SK-N-SH treated with all-trans-retinoic acid at 6 μM for 48 hours (cell line): ENCODE measurements around the gene BATF2.

Experiments
- ATAC-seq: fragments of 200-7000 bp; cut with Tn5 transposase; 3 replicates; pipeline ENCODE4 v1.9.1; 2020; ENCODE audit warnings: mild to moderate bottlenecking, moderate library complexity
- ARNTL ChIP-seq: fragments of 450-650 bp; formaldehyde crosslinking; IDR thresholded peaks from 2 replicates; pipeline ENCODE4 v1.5.0; 2020; ENCODE audit warnings: low read depth, mild to moderate bottlenecking, moderate library complexity, borderline replicate concordance
- BACH2 ChIP-seq: fragments of 250-450 bp; sonication (Bioruptor Pico); IDR thresholded peaks from 2 replicates; pipeline ENCODE4 v1.9.0; 2021; ENCODE audit warnings: mild to moderate bottlenecking, borderline replicate concordance
- CSDC2 ChIP-seq: fragments of 250-450 bp; sonication (Bioruptor Pico); IDR thresholded peaks from 2 replicates; pipeline ENCODE4 v1.5.0; 2020; ENCODE audit warnings: mild to moderate bottlenecking, moderate library complexity
- ESRRG ChIP-seq: fragments of 250-450 bp; sonication (Bioruptor Pico); IDR thresholded peaks from 2 replicates; pipeline ENCODE4 v1.6.1; 2021; ENCODE audit warnings: mild to moderate bottlenecking
- GLIS3 ChIP-seq: fragments of 250-450 bp; sonication (Bioruptor Pico); IDR thresholded peaks from 2 replicates; pipeline ENCODE4 v1.5.0; 2020; ENCODE audit warnings: mild to moderate bottlenecking, moderate library complexity
- ISL1 ChIP-seq: fragments of 250-450 bp; sonication (Bioruptor Pico); IDR thresholded peaks from 2 replicates; pipeline ENCODE4 v2.1.2; 2022; ENCODE audit warnings: mild to moderate bottlenecking, moderate library complexity
- OSR1 ChIP-seq: fragments of 250-450 bp; sonication (Bioruptor Pico); IDR thresholded peaks from 2 replicates; pipeline ENCODE4 v1.8.0; 2022; ENCODE audit warnings: moderate library complexity, mild to moderate bottlenecking, inconsistent platforms
- PPARA ChIP-seq: fragments of 250-450 bp; sonication (Bioruptor Pico); IDR thresholded peaks from 2 replicates; pipeline ENCODE4 v1.5.0; 2020; ENCODE audit warnings: mild to moderate bottlenecking, borderline replicate concordance
- RARB ChIP-seq: fragments of 250-450 bp; sonication (Bioruptor Pico); IDR thresholded peaks from 2 replicates; pipeline ENCODE4 v1.8.0; 2021; ENCODE audit warnings: mild to moderate bottlenecking, moderate library complexity
- SNAI2 ChIP-seq: fragments of 250-450 bp; sonication (Bioruptor Pico); IDR thresholded peaks from 2 replicates; pipeline ENCODE4 v1.5.0; 2020; ENCODE audit warnings: mild to moderate bottlenecking, moderate library complexity
- TCF4 ChIP-seq: fragments of 250-450 bp; sonication (Bioruptor Pico); IDR thresholded peaks from 2 replicates; pipeline ENCODE4 v1.8.0; 2021; ENCODE audit warnings: mild to moderate bottlenecking, moderate library complexity, borderline replicate concordance
- TOX ChIP-seq: fragments of 250-450 bp; sonication (Bioruptor Pico); IDR thresholded peaks from 2 replicates; pipeline ENCODE4 v1.8.0; 2021; ENCODE audit warnings: mild to moderate bottlenecking, moderate library complexity, borderline replicate concordance
- ZC3H10 ChIP-seq: fragments of 250-450 bp; sonication (Bioruptor Pico); IDR thresholded peaks from 2 replicates; pipeline ENCODE4 v1.5.1; 2021; ENCODE audit warnings: mild to moderate bottlenecking, moderate library complexity
- ZFP3 ChIP-seq: fragments of 250-450 bp; sonication (Bioruptor Pico); IDR thresholded peaks from 2 replicates; pipeline ENCODE4 v1.5.0; 2020; ENCODE audit warnings: mild to moderate bottlenecking, moderate library complexity
- ZNF70 ChIP-seq: fragments of 450-650 bp; formaldehyde crosslinking; IDR thresholded peaks from 2 replicates; pipeline ENCODE4 v1.5.0; 2020; ENCODE audit warnings: mild to moderate bottlenecking, moderate library complexity
- TF ChIP-seq, protein P1 (sequence below): fragments of 250-450 bp; sonication (Bioruptor Pico); IDR thresholded peaks from 2 replicates; pipeline ENCODE4 v1.5.1; 2021; ENCODE audit warnings: mild to moderate bottlenecking, moderate library complexity
- TF ChIP-seq, protein P2 (sequence below): fragments of 250-450 bp; sonication (Bioruptor Pico); IDR thresholded peaks from 2 replicates; pipeline ENCODE4 v1.8.0; 2021; ENCODE audit warnings: low read depth, mild to moderate bottlenecking, moderate library complexity, borderline replicate concordance
- TF ChIP-seq, protein P3 (sequence below): fragments of 250-450 bp; sonication (Bioruptor Pico); IDR thresholded peaks from 2 replicates; pipeline ENCODE4 v1.5.0; 2020; ENCODE audit warnings: mild to moderate bottlenecking, moderate library complexity
- TF ChIP-seq, protein P4 (sequence below): fragments of 250-450 bp; sonication (Bioruptor Pico); IDR thresholded peaks from 2 replicates; pipeline ENCODE4 v1.5.1; 2020; ENCODE audit warnings: low read depth, mild to moderate bottlenecking, moderate library complexity
- TF ChIP-seq, protein P5 (sequence below): fragments of 250-450 bp; sonication (Bioruptor Pico); IDR thresholded peaks from 2 replicates; pipeline ENCODE4 v1.8.0; 2020; ENCODE audit warnings: mild to moderate bottlenecking, moderate library complexity, borderline replicate concordance

BATF2 gene

DNA sequence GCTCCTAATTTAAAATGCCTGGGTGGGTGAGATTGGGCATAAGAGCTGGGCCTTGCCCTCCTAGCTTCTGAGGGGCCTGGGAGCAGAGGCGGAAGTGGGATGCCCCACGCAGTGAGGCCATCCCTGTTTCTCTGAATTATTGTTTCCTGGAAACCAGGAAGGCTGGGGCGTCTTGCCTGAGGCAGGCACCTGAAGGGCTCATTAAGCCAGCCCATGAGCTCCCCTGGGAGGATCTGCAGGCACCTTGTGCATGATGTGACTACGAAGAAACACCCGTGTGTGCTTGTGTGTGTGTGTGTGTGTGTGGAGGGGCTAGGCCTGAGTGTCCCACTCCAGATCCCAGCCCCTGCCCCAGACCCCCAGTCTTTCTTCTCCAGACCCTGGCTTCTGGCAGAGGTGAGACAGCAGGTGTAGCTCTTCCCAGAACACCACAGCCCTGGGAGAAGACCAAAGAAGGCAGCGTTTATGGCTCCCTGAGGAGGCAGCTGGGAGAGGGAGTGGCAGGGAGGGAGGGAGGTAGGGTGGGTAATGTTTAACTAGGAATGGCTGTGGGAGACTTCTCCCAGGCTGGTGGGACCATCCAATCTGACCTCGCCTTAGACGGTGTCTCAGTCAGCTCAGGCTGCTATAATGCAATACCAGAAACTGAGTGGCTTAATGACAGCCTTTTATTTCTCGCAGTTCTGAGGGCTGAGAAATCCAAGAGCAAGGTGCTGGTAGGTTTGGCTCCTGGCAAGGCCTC lies 2.1 kb upstream of the BATF2 start (continued):
- TF ChIP-seq, protein P1, sequence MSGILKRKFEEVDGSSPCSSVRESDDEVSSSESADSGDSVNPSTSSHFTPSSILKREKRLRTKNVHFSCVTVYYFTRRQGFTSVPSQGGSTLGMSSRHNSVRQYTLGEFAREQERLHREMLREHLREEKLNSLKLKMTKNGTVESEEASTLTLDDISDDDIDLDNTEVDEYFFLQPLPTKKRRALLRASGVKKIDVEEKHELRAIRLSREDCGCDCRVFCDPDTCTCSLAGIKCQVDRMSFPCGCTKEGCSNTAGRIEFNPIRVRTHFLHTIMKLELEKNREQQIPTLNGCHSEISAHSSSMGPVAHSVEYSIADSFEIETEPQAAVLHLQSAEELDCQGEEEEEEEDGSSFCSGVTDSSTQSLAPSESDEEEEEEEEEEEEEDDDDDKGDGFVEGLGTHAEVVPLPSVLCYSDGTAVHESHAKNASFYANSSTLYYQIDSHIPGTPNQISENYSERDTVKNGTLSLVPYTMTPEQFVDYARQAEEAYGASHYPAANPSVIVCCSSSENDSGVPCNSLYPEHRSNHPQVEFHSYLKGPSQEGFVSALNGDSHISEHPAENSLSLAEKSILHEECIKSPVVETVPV, result no peak

DNA sequence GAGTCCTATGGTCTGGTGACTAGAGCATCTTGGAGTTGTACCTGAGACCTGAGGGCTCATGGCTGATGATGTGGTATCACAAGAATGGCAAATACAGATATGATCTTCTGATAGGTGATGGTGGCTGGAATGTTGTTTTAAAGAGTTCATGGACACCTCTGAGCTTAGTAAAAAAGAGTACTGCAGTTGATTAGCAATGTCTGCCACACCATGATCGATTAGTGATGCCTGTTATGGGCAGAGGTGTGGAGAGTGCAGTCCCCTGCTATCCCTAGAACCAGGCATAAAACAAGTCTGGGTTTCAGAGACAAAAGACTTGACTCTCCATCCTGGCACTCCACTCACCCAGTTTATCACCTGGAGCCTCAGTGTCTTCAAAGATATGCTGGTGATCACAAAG lies 1.4 kb upstream of the BATF2 start:
- TF ChIP-seq, protein P2, sequence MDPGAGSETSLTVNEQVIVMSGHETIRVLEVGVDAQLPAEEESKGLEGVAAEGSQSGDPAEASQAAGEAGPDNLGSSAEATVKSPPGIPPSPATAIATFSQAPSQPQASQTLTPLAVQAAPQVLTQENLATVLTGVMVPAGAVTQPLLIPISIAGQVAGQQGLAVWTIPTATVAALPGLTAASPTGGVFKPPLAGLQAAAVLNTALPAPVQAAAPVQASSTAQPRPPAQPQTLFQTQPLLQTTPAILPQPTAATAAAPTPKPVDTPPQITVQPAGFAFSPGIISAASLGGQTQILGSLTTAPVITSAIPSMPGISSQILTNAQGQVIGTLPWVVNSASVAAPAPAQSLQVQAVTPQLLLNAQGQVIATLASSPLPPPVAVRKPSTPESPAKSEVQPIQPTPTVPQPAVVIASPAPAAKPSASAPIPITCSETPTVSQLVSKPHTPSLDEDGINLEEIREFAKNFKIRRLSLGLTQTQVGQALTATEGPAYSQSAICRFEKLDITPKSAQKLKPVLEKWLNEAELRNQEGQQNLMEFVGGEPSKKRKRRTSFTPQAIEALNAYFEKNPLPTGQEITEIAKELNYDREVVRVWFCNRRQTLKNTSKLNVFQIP (CRISPR knock-in tag), result no peak
- TF ChIP-seq, protein P1, result no peak
- TF ChIP-seq, protein P3, sequence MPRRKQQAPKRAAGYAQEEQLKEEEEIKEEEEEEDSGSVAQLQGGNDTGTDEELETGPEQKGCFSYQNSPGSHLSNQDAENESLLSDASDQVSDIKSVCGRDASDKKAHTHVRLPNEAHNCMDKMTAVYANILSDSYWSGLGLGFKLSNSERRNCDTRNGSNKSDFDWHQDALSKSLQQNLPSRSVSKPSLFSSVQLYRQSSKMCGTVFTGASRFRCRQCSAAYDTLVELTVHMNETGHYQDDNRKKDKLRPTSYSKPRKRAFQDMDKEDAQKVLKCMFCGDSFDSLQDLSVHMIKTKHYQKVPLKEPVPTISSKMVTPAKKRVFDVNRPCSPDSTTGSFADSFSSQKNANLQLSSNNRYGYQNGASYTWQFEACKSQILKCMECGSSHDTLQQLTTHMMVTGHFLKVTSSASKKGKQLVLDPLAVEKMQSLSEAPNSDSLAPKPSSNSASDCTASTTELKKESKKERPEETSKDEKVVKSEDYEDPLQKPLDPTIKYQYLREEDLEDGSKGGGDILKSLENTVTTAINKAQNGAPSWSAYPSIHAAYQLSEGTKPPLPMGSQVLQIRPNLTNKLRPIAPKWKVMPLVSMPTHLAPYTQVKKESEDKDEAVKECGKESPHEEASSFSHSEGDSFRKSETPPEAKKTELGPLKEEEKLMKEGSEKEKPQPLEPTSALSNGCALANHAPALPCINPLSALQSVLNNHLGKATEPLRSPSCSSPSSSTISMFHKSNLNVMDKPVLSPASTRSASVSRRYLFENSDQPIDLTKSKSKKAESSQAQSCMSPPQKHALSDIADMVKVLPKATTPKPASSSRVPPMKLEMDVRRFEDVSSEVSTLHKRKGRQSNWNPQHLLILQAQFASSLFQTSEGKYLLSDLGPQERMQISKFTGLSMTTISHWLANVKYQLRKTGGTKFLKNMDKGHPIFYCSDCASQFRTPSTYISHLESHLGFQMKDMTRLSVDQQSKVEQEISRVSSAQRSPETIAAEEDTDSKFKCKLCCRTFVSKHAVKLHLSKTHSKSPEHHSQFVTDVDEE (CRISPR knock-in tag), result no peak
- TF ChIP-seq TOX (CRISPR knock-in tag), result no peak
- TF ChIP-seq PPARA (CRISPR knock-in tag), result no peak
- TF ChIP-seq ZC3H10, result no peak
- no peak for TF ChIP-seq OSR1 (CRISPR knock-in tag)
- no peak for TF ChIP-seq RARB (CRISPR knock-in tag)
- TF ChIP-seq GLIS3 (CRISPR knock-in tag), result no peak
- TF ChIP-seq ISL1 (CRISPR knock-in tag), result no peak
- no peak for TF ChIP-seq BACH2 (CRISPR knock-in tag)
- no peak for TF ChIP-seq TCF4 (CRISPR knock-in tag)
- TF ChIP-seq ARNTL (CRISPR knock-in tag), result no peak
- TF ChIP-seq, protein P4, sequence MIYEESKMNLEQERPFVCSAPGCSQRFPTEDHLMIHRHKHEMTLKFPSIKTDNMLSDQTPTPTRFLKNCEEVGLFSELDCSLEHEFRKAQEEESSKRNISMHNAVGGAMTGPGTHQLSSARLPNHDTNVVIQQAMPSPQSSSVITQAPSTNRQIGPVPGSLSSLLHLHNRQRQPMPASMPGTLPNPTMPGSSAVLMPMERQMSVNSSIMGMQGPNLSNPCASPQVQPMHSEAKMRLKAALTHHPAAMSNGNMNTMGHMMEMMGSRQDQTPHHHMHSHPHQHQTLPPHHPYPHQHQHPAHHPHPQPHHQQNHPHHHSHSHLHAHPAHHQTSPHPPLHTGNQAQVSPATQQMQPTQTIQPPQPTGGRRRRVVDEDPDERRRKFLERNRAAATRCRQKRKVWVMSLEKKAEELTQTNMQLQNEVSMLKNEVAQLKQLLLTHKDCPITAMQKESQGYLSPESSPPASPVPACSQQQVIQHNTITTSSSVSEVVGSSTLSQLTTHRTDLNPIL (CRISPR knock-in tag), result no peak
- no peak for TF ChIP-seq ZNF70 (CRISPR knock-in tag)
- TF ChIP-seq ZFP3, result no peak
- TF ChIP-seq ESRRG, result no peak
- no peak for TF ChIP-seq CSDC2 (CRISPR knock-in tag)
- TF ChIP-seq, protein P5, sequence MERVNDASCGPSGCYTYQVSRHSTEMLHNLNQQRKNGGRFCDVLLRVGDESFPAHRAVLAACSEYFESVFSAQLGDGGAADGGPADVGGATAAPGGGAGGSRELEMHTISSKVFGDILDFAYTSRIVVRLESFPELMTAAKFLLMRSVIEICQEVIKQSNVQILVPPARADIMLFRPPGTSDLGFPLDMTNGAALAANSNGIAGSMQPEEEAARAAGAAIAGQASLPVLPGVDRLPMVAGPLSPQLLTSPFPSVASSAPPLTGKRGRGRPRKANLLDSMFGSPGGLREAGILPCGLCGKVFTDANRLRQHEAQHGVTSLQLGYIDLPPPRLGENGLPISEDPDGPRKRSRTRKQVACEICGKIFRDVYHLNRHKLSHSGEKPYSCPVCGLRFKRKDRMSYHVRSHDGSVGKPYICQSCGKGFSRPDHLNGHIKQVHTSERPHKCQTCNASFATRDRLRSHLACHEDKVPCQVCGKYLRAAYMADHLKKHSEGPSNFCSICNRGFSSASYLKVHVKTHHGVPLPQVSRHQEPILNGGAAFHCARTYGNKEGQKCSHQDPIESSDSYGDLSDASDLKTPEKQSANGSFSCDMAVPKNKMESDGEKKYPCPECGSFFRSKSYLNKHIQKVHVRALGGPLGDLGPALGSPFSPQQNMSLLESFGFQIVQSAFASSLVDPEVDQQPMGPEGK, result no peak
- TF ChIP-seq SNAI2, result no peak
- no peak for ATAC-seq

DNA sequence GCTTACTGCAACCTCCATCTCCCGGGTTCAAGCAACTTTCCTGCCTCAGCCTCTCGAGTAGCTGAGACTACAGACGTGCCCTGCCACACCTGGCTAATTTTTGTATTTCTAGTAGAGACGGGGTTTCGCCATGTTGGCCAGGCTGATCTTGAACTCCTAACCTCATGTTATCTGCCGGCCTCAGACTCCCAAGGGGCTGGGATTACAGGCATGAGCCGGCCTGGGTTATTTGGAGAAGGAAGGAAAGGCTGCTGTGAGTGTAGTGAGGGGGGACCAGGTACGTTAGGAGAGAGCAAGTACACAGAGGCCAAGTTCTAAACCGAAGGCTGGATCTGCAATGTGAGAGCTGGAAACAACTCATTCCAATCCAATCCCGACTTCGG lies 453 bp downstream of the BATF2 start:
- TF ChIP-seq PPARA (CRISPR knock-in tag) (no peak), ZNF70 (CRISPR knock-in tag) (no peak), ZC3H10 (no peak), GLIS3 (CRISPR knock-in tag) (no peak), CSDC2 (CRISPR knock-in tag) (no peak), ESRRG (no peak), BACH2 (CRISPR knock-in tag) (no peak), TOX (CRISPR knock-in tag) (no peak), RARB (CRISPR knock-in tag) (no peak), OSR1 (CRISPR knock-in tag) (no peak)
- TF ChIP-seq, protein P1, result no peak
- TF ChIP-seq, protein P3 (CRISPR knock-in tag), result no peak
- no peak; the same call in 2 of the 3 replicates for ATAC-seq
